GM12874 (cell line): Measurements from ENCODE around the gene CDC7.

ENCODE experiments used
- CTCF ChIP-seq: IDR thresholded peaks from 2 replicates; pipeline ENCODE4 v1.5.1; 2011; ENCODE audit warnings: low read depth, mild to moderate bottlenecking, control low read depth, low read length, moderate library complexity; ENCODE audit not compliant: insufficient read depth

CDC7 gene

GRCh38 chr1:91552091-91552490, 51.4 kb downstream of the CDC7 start:
- TF ChIP-seq CTCF = no peak

- TF ChIP-seq CTCF = no peak
Observed at GRCh38 chr1:91552596-91552995, 51.9 kb downstream of the CDC7 start.

- TF ChIP-seq CTCF = no peak
Observed at GRCh38 chr1:91553177-91553591, 52.5 kb downstream of the CDC7 start.

GRCh38 chr1:91555074-91555730, 54.6 kb downstream of the CDC7 start:
- no peak for TF ChIP-seq CTCF

- no peak for TF ChIP-seq CTCF
Observed at GRCh38 chr1:91555821-91556531, 55.3 kb downstream of the CDC7 start.

- no peak for TF ChIP-seq CTCF
Observed at GRCh38 chr1:91556556-91556955, 55.9 kb downstream of the CDC7 start.

GRCh38 chr1:91557039-91557690, 56.5 kb downstream of the CDC7 start:
- no peak for TF ChIP-seq CTCF
